Activated CD8-positive, alpha-beta memory T cell treated with anti-CD3 and anti-CD28 coated beads for 48 hours (primary cell): ENCODE measurements around the gene UBE2D2.
"Not testable (repeated sequence)": the region's sequence is repeated elsewhere in the genome, so short reads cannot be mapped to it uniquely, and the experiment has no call there.

ENCODE experiments used
- DNase-seq, 3 experiments: peaks; one replicate each; pipeline ENCODE4 v3.0.0-alpha.2; 2020; ENCODE audit warnings: low read depth in 2 of 3, low spot score in 2 of 3

The UBE2D2 gene

DNA sequence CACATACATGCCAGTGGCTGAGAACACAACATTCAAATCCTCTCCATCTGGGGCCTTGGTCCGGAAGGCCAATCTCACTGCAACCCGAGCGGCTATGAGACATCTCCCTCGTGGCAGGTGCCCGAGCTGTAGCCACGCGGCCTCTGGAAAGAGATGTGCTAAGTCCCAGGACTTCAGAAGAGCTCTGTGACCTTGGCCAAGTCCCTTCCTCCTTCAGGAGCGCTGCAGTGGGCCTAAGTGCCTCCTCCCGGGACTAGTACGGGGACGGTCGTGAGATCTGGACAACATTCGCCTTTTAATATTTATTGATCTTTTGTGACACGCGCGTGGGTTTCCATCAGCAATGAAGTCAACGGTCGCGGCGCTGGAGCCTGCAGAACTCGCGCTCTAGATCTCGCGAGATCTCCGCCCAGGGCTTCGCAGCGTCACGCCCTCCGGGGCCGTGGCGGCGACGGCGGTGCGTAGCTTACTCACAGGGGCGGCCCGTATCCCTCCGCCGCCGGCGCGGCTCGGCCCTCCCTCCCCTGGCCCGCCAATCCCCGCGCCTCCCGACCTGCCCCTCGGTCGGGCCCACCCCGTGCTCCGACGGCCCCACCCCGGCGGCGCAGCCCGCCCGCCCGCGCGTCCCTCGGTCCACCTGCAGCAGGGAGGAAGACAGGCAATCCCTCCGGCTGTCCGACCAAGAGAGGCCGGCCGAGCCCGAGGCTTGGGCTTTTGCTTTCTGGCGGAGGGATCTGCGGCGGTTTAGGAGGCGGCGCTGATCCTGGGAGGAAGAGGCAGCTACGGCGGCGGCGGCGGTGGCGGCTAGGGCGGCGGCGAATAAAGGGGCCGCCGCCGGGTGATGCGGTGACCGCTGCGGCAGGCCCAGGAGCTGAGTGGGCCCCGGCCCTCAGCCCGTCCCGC is at the start of gene UBE2D2:
Gene UBE2D2, plus strand, starts transcription at position 588 of the 903 bp plus-strand sequence. CDS start 453 bp downstream, outside the sequence.
- DNase-seq = peak; percentile 94 to 97 (median 96)

DNA sequence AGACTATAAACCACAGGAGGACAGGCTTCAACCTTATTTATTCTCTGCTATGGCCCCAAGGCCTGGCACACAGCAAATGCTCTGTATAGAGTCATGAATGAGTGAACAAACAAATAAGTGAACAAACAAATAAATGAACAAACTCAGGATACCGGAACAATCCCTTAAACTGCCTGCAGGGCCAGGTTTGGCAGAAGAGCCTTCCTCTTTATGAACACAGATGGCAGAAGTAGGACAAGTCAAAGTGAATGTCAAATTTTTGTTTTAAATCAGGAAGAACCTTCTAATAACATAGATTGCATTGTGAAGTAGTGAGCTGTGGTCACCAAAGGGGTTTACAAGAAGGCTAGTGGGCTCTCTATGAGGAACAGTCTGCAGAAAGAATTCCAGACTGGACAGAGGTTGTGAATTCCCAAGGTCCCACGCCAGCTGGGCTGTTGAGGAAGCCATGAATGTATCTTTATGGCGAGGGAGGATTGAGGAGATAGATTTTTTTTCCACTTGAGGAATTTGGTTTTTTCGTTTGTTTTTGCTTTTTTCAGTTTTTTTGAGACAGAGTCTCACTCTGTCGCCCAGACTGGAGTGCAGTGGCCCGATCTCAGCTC is 48.3 kb upstream of the UBE2D2 start:
- no peak for DNase-seq

DNA sequence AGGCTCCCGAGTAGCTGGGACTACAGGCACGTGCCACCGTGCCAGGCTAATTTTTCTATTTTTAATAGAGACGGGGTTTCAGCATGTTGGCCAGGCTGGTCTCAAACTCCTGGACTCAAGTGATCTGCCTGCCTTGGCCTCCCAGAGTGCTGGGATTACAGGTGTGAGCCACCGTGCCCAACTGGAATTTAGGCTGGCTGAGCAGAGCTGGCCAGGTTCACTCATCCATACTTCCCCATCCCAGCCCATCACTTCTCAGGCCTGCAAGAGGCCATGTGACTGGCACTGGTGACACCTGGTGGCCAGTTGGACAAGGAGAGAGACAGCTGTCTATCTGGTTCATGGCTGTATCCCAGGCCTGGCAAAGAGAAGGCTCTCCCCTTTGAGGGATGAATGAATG is 47.7 kb upstream of the UBE2D2 start:
- peak; percentile 28 to 49 (median 45) for DNase-seq

DNA sequence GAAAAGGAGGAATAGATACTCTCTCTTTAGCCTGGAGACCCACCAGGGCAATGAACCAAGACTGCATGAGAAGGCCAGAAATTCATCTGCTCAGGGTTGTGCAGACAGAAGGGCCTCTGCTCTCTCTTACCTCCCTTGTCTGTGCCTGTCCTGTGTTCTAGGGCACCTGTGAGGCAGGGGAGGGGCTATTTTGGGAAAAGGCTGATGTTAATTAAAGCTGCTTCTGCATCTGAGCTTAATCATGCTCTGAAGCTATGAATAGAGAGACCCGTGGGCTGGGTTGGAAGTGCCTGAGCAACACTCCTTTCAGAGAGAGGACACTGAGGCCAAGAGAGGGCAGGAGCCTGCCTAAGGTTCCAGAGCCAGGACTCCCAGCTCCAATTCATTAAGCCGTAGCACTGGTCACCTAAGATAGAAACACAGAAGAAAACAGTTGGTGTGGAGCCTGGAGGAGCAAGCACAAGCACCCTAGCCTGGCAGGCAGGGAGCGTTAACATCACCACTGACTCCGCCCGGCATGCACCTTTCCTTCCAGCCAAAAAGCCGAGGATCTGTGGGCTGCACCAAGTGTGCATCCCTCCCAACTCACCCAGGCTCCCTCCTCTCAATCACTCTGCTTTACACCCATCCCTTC is 47.2 kb upstream of the UBE2D2 start:
- DNase-seq = no peak

DNA sequence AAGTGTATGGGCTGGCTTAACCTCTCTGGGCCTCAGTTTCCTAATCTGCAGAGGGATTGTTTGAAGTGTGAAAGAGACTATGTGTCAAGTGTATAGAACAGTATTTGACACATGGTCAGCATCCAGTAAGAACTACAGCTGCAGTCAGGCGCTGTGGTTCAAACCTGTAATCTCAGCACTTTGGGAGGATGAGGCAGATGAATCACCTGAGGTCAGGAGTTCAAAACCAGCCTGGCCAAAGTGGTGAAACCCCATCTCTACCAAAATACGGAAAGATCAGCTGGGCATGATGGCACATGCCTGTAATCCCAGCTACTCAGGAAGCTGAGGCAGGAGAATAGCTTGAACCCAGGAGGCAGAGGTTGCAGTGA is 46.7 kb upstream of the UBE2D2 start:
- DNase-seq = no peak

DNA sequence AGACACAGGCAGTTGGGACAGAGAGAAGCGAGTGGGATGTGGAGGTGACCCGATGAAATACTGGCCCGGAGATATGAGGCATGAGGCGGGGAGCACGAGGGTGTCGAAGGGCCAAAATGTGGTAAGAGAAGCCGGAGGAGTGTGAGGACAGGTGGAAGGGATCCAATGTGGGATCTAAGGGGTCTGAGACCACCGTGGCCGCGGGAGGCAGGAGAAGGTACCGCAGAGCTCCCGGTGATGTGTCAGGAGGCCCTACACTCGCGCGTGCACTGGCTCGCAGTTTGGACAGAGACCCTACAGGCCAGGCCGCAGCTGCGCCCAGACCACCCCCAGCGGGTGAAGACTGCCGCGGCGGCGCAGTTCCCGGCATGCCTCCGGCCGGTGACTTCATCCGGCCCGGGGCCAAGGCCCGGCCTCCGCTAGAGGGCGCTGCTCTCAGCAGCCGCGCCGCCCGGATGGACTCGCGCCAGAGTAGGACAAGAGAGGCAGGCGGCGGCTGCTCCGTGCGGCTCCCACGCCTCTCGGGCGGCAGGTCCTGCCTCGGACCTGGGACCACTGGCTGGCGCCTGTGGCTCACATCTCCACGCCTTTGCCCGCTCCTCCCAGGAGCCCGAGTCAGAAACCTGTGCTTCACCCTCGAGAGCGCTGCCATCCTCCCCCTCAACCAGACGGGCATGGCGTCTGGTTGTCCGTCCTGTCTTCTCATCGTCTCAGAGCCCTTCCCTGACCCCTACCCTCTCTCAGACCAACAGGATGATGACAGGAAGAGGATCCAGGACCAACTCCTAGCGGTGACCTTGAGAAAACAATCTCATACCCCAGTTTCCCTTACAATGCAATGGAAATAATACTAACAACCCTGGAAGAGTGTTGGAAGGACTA is 43.2 kb upstream of the UBE2D2 start:
- DNase-seq = peak; percentile 82 to 92 (median 92)

DNA sequence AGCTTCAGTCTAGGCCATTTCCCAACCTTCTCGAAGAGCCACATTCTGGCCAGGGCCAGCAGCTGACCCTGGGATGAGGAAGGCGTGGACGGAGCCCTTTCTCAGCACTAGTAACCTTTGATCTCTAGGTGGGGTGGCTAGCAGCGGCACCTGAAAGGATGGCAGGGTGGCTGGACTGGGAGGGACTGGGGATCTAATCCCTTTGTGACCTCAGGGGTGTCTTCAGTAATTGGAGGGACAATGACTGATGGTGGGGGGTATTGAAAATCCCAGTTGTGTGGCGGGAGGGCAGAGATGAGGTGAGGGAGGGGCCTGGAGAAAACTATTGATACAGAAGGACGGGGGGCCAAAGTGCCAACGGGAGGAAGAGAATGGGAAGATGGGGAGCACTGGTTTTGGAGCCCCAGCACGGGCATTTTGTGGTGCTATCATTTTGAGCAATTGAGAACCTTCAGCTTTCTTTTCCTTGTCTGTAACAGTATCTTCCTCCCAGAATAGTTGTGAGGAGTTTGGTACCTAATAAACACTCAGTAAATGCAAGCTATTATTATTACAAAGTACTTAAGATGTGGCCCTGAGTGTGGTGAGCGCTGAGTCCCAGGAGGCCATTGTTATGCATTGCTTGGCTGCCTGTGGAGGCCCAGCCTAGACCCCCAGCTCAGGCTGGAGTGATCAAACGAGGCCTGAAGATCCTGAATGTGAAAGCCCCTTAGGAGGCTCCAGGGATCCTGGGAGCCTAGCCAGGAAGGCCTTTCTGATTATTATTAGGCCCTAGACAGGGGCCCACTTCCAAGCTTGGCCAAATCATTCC is 37.3 kb upstream of the UBE2D2 start:
- DNase-seq = no peak

DNA sequence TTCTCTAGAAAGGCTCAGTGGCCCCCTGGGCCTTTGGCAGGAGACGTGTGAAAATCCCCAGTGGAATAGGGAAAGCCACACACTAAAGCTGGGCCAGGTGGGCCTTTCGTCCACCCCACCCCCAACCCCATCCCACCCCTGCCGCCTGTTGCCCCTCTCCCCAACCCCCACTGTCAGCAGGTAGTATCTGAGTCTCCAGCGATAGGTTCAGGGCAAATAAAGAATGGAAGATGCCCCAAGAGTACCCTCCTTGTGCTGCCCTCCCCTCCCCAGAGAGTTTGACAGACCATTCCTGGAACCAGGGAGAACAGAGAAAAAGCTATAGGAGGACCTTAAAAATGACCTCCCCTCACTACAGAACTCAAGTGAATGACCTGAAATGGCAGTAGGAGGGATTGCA is 36.7 kb upstream of the UBE2D2 start:
- no peak for DNase-seq

DNA sequence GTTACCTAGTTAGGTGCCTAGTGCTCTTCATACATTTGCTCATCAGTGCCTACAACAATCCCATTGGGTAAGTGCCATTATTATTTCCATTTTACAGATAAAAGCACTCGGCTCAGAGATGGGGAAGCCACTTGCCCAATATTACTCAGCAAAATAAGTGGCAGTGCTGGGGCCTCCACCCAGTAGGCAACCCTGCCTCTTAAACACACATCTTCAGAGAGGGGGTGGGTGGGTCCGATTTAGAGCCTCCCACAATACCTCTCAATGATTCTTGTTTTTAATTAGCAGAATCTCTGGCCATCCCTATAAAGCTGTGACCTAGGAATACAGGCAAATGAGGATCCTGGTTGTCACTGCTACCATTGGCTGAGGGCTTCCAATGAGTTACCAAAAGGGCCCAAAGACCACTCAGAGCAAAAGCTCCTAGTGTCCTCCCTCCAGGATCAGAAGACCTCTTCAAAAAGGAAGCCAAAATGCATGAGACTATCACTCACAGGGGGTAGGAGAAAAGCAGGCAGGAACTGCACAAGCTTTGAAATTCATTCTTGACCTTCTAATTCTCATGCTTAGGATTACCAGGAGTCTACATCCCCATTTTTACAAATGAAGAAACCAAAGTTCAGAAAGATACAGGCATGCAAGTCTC is 36.1 kb upstream of the UBE2D2 start:
- DNase-seq = no peak

DNA sequence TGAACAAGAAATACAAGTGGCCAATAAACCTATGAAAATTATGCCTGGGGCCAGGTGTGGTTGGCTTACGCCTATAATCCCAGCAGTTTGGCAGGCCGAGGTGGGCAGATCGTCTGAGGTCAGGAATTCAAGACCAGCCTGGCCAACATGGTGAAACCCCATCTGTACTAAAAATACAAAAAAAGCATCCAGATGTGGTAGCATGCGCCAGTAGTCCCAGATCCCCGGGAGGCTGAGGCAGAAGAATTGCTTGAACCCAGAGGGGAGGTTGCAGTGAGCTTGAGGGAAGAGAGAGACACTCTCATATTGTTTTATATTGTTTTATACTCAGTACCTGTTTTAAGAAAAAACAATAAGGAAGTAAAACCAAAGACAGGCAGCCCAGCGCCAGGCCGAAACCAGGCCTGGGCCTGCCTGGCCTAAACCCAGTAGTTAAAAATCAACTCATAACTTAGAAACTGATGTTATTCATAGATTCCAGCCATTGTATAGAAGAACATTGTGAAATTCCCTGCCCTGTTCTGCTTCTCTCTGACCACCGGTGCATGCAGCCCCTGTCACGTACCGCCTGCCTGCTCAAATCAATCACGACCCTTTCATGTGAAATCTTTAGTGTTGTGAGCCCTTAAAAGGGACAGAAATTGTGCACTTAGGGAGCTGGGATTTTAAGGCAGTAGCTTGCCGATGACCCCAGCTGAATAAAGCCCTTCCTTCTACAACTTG is 35.4 kb upstream of the UBE2D2 start:
- not testable (repeated sequence) for DNase-seq

DNA sequence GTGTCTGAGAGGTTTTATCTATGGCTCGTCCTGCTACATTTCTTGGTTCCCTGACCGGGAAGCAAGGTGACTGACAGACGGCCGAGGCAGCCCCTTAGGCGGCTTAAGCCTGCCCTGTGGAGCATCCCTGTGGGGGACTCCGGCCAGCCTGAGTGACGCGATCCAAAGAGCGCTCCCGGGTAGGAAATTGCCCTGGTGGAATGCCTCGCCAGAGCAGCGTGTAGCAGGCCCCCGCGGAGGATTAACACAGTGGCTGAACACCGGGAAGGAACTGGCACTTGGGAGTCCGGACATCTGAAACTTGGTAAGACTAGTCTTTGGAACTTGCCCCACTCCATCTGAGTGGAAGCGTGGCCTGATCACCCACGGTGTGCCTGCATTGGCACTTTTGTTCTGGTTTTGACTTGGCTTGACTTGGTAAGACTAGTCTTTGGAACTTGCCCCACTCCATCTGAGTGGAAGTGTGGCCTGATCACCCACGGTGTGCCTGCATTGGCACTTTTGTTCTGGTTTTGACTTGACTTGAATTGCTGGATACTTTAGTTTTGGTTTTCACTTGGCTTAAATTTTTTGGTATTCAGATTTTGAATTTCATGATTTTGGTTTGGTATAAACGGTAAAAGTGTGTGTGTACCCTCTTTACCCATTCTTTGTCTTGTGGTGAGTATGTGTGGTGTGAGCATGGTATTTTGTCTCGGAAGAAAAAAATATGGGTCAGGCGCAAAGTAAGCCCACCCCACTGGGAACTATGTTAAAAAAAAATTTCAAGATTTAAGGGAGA is 34.6 kb upstream of the UBE2D2 start:
- not testable (repeated sequence) for DNase-seq

DNA sequence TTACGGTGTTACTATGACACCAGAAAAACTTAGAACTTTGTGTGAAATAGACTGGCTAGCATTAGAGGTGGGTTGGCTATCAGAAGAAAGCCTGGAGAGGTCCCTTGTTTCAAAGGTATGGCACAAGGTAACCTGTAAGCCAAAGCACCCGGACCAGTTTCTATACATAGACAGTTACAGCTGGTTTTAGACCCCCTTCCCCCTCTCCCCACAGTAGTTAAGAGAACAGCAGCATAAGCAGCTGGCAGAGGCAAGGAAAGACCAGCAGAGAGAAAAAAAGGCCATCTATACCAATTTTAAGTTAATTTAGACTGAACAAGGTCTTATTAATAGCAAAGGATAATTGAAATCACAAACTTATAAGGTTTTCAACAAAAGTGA is 34.1 kb upstream of the UBE2D2 start:
- not testable (repeated sequence) for DNase-seq

DNA sequence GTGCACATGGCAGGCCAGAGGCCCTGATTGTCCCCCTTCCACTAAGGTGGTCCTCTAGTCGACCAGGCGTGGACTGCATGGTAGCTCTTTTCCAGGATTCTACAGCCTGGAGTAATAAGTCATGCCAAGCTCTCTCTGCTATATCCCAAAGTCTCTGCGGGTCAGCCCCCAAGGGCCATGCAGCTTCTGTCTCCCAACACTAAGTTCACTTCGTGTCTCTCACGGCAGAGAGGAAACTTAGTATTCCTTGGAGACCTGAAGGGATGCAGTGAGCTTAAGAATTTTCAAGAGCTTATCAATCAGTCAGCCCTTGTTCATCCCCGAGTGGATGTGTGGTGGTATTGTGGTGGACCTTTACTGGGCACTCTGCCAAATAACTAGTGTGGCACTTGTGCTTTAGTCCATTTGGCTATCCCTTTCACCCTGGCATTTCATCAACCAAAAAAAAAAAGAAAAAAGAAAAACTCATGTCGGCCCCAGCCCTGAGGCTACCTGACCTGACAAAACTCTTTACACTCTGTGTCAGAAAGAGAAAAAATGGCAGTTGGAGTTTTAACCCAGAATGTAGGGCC is 33.2 kb upstream of the UBE2D2 start:
- DNase-seq = not testable (repeated sequence)

DNA sequence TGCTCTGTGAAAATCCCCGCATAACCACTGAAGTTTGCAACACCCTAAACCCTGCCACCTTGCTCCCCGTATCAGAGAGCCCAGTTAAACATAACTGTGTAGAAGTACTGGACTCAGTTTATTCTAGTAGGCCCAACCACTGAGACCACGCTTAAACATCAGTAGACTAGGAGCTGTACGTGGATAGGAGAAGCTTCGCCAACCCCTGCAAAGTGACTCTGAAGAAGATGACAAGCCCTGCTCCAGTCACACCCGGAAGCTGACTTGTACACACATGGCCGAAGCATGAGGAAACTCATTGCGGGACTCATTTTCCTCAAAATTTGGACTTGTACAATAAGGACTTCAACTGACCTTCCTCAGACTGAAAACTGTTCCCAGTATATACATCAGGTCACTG is 32.4 kb upstream of the UBE2D2 start:
- DNase-seq = not testable (repeated sequence)

DNA sequence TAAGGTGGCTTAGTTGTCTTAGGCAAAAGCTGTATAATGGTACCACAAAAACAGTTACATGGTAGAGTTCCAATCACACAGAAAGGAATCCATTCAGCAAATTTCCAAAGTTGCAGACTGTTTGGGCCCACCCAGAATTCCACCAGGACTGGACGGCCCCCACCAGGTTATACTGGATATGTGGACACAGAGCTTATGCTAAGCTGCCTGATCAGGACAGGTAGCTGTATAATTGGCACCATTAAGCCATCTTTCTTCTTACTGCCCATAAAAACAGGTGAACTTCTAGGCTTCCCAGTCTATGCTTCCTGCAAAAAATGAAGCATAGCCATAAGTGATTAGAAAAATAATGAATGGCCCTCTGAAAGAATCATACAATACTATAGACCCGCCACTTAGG is 31.1 kb upstream of the UBE2D2 start:
- not testable (repeated sequence) for DNase-seq

DNA sequence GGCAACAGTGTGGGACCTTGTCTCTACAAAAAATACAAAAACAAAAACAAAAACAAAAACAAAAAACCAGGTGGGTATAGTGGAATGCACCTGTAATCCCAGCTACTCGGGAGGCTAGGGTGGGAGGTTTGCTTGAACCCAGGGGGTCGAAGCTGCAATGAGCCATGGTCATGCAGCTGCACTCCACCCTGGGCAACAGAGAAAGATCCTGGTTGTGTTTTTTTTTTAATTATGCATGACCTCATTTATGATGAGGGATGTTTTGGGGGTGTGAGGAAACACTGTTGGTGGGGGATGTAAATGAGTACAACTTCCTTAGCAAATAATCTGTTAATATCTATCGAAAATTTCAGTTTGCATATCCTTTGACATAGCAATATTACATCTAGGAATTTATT is 29.4 kb upstream of the UBE2D2 start:
- no peak for DNase-seq

DNA sequence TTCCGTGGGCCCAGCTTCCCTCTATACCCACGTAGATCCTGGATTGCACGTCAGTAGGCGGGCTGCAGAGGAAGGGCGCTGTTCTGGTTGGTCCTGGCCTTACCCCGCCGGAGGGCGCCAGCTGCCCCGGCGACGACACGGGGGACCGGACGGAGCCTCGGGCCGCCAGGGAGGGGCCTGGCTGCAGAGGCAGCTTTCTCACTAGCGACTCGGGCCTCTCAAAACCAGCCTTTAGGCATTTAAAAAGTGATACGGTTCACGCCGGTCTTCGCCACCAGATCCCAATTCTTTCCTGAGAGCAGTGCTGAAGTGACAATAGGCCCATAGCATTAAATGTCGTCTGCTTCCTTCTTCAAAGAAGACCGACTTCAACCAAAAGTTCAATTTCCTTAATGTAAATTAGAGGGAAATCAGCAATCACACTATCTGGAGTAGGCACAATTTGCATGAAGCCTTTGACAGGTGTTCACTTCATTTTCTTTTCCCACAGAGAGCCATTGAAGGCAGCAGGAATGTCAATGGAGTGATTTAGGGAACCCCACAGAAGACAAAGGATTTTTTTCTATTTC is 17.6 kb upstream of the UBE2D2 start:
- DNase-seq = peak in 1 of 3 experiments; percentile 18

DNA sequence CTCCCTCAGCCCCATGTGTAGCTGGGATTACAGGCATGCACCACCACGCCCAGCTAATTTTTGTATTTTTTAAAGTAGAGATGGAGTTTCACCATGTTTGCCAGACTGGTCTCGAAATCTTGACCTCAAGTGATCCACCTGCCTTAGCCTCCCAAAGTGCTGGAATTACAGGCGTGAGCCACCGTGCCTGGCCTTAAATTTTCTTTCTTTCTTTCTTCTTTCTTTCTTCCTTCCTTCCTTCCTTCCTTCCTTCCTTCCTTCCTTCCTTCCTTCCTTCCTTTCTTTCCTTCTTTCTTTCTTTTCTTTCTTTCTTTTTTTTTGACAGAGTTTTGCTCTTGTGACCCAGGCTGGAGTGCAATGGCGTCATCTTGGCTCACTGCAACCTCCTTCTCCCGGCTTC is 14.5 kb upstream of the UBE2D2 start:
- DNase-seq = not testable (repeated sequence)
